KOPT-K1 (cell line): Measurements from ENCODE around the gene GOSR2.
A peak's percentile ranks its signal among the peaks of the same experiment; 100 is the strongest.
"Not testable (repeated sequence)": the region's sequence is repeated elsewhere in the genome, so short reads cannot be mapped to it uniquely, and the experiment has no call there.

Experiments used
- H3K27ac ChIP-seq: fragments of 200-600 bp; sonication (generic); 2 replicates; pipeline ENCODE4 v1.5.1; 2016; ENCODE audit warnings: antibody characterized with exemption, mild to moderate bottlenecking, low read depth, low read length; ENCODE audit not compliant: poor library complexity, severe bottlenecking
- H3K36me3 ChIP-seq: fragments of 200-600 bp; sonication (generic); 2 replicates; pipeline ENCODE4 v1.5.1; 2017; ENCODE audit warnings: antibody characterized with exemption, mild to moderate bottlenecking, low read length, moderate library complexity; ENCODE audit not compliant: insufficient read depth
- H3K9me3 ChIP-seq: fragments of 200-600 bp; sonication (generic); 2 replicates; pipeline ENCODE4 v1.5.1; 2017; ENCODE audit warnings: antibody characterized with exemption, low read length, mild to moderate bottlenecking; ENCODE audit not compliant: insufficient read depth, poor library complexity, severe bottlenecking

The GOSR2 gene

DNA sequence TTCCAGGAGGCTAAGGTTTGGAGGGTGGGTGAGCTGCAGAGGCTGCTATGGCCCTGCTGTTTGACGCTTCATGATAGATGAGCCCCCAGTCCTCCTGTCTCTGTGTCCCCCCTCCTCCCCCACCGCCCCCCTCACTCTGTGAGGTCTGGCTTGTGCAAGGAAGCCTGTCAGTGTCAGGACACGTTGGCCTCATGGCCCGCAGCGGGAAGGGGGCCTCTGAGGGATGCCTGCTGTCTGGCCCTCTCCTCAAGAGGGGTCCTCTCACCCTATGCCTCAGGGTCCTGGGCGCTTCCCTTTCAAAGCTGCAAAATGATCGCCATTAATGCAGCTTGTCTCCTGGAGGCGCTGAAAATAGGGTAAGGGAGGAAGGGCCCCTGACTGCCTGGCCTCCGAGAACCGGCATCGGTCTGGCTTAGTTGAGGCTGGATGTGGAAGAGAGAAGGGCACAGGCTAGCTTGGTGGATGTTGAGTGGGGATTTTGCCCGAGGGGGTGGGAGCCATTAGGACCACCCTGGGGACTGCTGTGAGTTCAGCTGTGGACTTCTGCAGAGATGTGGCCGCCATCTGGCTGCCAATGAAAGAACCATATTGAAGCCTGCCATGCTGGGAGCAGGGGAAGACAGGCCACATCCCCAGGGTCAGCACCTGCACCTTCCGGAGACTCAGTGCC lies 14.8 kb upstream of the GOSR2 start:
- Histone ChIP-seq H3K27ac (no peak overlapping the region), H3K36me3 (no peaks in the 10 kb centered on the region), H3K9me3 (no peaks in the 10 kb centered on the region)

DNA sequence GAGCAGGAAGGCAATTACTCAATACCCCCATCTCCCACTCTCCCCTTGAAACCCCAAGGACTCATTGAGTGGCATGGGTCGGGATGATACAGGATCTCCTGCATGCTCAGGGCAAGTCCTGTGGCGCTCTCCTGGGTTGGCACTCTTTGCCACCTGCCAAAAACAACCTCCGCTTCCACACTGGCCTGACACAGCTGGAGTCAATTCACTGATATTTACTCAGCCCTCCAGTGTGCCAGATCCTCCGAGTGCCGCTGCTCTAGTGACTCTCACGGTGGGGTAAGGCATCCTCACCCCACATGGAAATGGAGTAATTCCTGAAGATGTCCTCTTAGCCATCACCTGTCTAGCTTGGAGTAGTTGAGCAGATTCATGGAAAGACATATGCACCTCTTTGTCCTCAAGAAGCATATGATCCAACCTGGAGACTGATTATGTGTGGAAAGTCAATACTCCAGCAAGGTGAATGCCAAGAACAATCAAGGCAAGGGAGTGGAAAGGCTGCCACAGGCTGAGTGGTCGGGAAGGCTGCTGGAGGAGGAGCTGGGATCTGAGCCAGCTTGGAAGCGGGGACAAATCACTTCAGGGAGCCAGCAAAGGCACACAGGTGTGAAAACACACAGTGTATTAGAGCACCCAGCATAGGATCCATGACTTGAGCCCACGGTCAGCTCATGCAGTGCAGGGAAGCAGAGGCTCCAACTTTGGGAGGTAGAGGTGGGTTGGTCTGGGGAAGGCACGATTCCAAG lies 12.6 kb upstream of the GOSR2 start:
- Histone ChIP-seq H3K9me3 (no peaks in the 10 kb centered on the region), H3K27ac (no peak overlapping the region), H3K36me3 (no peaks in the 10 kb centered on the region)

DNA sequence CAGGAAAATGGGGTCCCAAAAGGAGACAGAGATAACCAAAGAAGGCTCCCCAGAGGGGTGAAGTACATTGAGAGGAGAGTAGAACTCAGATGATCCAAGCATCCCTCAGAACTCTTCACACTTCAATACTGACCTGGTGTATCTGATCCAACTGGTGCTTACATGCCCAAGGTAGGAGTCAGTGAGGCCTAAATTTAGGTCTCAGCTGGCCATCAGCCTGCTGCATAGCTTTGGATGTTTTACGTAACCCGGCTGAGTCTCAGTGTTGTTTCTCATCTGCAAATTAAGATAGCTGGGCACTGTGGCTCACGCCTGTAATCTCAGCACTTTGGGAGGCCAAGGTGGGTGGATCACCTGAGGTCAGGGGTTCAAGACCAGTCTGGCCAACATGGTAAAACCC lies 11.6 kb upstream of the GOSR2 start:
- H3K27ac ChIP-seq, result no peak overlapping the region
- H3K36me3 ChIP-seq, result no peaks in the 10 kb centered on the region
- H3K9me3 ChIP-seq, result no peaks in the 10 kb centered on the region

DNA sequence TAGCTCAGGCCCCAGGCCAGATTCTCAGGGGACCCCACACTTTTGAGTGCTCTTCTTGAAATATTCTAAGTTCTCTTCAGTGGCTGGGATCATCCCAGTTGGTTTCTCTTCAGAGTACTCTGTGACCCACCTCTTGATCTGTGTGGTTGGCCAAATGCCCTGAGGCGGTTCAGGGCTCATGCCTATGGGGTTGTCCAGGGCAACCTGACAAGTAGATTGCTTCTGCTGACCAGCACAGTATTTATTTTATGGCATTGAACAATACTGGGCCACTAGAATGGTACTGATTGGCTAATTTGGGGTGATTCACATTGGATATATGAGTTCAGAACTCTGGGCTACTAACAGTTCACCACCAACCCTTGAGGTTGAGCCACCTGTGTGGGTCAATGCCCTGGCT lies 7.4 kb upstream of the GOSR2 start:
- no peak overlapping the region for H3K27ac ChIP-seq
- H3K36me3 ChIP-seq, result no peaks in the 10 kb centered on the region
- H3K9me3 ChIP-seq, result no peaks in the 10 kb centered on the region

DNA sequence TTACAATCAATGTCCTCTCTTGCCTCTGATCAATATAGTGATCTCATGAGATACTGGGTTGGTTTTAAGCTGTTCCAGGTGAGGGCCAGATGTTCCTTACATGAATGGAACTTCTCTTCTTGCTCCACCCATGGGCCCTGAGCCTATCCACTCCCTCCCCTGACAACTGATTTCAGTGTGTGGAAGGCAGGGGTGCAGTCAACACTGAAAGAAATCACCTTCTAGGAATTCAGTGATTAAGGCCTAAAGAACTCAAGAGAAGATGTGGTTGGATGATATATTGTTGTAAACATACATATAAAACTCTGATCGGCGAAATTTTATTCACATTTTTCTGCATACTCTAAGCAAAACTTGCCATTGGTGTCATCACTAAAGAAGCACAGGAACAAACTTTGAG lies 6.7 kb upstream of the GOSR2 start:
- H3K36me3 ChIP-seq, result no peaks in the 10 kb centered on the region
- H3K9me3 ChIP-seq, result no peaks in the 10 kb centered on the region
- H3K27ac ChIP-seq, result no peak overlapping the region

DNA sequence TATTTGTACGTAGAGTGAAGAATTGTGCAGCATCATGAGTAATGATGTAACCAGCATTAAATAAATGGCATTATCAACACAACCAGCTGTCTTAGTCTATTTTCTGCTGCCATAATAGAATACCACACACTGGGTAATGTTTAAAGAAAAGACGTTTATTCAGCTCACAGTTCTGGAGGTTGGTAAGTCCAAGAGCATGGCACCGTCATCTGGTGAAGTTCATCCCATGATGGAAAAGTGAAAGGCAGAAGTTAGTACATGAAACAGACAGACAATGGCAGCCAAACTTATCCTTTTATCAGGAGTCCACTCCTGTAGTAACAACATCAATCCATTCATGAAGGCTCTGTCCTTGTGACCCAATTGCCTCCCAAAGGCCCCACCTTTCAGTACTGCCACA lies 6.3 kb upstream of the GOSR2 start:
- no peaks in the 10 kb centered on the region for H3K36me3 ChIP-seq
- H3K9me3 ChIP-seq, result no peaks in the 10 kb centered on the region
- no peak overlapping the region for H3K27ac ChIP-seq

DNA sequence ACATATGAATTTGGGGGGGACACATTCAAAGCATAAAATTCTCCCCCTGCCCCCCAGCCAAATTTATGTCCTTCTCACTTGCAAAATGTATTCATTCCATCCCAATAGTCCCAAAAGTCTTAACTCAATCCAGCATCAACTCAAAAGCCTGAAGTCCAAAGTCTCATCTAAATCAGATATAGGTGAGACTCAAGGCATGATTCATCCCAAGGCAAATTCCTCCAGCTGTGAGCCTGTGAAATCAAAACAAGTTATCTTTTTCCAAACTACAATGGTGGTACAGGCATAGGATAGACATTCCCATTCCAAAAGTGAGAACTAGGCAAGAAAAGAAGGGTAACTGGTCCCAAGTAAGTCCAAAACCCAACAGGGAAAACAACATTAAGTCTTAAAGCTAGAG lies 5.9 kb upstream of the GOSR2 start:
- Histone ChIP-seq H3K36me3 (no peaks in the 10 kb centered on the region), H3K27ac (no peak overlapping the region), H3K9me3 (no peaks in the 10 kb centered on the region)

DNA sequence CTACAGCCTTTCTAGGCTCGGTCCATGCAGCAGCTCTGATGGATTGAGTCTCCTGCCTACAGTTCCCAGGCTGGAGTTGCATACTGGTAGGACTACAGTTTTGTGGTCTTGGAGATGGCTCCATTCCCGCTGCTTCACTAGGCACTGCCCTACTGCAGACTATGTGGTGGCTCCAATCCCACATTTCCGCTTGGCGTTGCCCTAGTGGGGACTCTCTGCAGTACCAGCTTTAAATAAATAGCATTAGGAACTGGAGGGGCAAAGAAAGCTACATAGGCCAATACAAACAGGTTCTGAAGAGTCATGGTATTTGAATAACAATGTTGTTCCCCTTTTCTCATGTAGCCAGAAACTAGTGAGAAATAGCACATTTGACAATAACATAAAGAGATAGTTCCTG lies 5.4 kb upstream of the GOSR2 start:
- H3K9me3 ChIP-seq, result no peaks in the 10 kb centered on the region
- no peaks in the 10 kb centered on the region for H3K36me3 ChIP-seq
- H3K27ac ChIP-seq, result no peak overlapping the region

DNA sequence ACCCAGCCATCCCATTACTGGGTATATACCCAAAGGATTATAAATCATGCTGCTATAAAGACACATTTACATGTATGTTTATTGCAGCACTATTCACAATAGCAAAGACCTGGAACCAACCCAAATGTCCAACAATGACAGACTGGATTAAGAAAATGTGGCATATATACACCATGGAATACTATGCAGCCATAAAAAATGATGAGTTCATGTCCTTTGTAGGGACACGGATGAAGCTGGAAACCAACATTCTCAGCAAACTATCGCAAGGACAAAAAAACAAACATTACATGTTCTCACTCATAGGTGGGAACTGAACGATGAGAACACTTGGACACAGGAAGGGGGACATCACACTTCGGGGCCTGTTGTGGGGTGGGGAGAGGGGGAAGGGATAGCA lies 998 bp upstream of the GOSR2 start:
- not testable (repeated sequence) for H3K27ac ChIP-seq, H3K36me3 ChIP-seq, H3K9me3 ChIP-seq

DNA sequence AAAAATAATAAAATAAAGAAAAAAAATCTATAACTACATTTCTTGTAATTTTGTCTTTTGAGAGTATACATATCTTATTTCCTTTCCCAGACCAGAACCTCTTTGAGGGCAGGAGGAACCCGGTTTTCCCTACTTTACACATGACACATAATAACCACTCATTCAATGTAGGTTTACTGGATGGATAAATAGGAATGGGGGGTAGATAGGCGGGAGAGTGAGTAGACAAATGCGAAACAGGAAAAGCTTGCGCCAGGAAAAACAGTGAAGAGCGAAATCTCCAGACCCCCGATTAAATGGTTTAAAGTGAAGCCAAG lies 515 bp upstream of the GOSR2 start:
- Histone ChIP-seq H3K27ac (peak overlapping the region; percentile 88), H3K36me3 (no peaks in the 10 kb centered on the region; the same call in 1 of the 2 replicates), H3K9me3 (no peaks in the 10 kb centered on the region)

DNA sequence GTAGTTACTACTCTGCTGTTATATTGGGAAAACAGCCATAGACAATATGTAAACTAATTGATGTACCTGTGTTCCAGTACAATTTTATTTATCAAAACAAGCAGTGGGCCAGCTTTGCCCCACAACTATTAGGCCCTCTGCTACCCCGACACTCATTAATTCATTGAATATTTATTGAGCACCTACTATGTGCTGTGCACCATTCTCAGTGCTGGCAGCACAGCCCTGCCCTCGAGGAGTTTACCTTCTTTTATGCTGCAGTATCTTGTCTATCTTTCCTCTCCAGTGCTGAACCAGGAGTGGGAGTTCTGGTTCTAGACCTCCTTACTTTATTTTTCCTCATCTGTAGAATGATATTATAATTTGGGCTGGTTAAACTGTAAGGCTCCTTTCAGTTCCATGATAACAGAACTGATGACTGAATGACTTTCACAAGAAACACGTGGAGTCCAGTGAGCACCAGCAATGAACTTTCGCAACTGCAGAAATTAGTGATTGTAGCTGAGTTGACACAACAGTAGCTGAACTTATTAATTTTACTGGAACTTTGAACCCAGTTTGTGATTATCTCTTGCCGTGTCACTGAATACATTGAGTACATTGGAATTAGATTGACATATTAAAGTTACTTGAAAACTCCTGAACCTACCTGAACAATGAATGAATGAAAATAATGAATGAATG lies 2.4 kb downstream of the GOSR2 start:
- Histone ChIP-seq H3K36me3 (peaks cover 25% of the 10 kb centered on the region), H3K9me3 (no peaks in the 10 kb centered on the region), H3K27ac (no peak overlapping the region)

DNA sequence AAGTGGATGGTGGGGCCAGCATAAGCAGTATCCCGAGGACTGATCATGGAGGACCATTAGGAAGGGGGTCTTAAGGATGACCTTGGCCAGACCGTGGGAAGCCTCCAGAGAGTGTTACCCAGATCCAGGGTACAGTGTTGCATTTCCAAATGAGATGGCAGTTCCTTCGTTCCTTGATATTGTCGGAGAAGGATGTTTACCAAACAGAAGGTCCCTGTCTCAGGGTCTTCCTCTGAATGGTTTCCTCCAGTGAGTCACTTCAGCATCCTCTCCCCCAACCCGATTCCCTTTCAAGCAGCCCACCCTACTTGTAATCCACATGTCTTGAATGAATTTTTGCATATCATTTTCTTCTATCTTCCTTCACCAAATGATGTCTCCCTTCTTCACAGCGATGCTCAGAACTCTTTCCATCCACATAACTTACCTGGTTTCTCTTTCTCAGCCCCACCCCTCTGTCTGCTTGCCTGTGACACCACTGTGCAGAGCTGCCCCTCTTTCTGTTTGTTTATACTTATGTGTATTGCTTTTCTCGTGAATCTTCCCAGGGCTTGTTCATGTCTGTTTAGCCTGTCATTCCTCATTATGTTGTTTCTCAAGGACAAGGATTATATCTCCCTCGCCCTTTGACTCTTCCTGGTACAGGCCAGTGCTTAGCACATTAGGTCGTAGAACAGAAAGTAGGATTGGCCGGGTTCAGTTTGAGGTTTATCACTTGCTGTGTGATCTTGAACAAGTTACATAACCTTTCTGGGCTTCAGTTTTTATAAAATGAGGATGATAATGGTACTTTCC lies 5.7 kb downstream of the GOSR2 start:
- no peak overlapping the region for H3K27ac ChIP-seq
- peaks cover 58% of the 10 kb centered on the region for H3K36me3 ChIP-seq
- H3K9me3 ChIP-seq, result no peaks in the 10 kb centered on the region

DNA sequence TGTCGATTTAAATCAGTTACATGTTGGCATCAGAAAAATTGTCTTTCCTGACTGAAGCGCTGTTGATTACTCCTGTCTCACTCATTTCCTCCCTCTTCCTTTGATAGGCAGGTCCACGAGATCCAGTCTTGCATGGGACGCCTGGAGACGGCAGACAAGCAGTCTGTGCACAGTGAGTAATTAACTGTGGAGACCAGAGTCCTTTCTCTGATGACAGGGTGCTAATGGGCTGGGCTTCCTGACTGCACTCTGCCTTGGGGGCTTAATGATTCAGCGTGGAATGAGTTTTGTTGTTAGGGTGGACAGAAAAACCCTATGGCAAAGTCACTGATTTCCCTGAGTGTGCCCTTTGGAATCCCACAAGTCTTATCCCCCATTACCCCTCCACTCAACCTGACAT lies 6.5 kb downstream of the GOSR2 start:
- H3K36me3 ChIP-seq, result peaks cover 66% of the 10 kb centered on the region
- no peaks in the 10 kb centered on the region for H3K9me3 ChIP-seq
- H3K27ac ChIP-seq, result no peak overlapping the region

DNA sequence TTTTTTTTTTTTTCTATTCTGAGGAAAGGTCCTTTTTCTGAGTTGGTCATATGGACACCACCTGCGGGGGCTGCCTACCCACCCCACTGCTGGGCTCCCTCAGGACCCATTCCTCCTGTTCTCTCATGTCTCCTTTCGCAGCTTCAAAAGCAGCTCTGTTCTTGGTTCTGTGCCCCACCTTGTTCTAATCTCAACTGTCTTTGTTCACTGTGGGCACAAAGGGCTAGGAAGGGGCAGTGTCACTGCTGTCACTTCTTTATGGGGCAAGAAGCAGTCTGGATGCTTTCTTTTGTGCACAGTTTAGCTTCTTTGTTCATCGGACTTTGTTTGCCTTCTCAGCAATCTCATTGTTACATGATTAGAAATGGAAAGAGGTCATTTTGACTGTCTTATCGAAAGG lies 7.1 kb downstream of the GOSR2 start:
- Histone ChIP-seq H3K36me3 (peaks cover 72% of the 10 kb centered on the region), H3K27ac (no peak overlapping the region), H3K9me3 (no peaks in the 10 kb centered on the region)

DNA sequence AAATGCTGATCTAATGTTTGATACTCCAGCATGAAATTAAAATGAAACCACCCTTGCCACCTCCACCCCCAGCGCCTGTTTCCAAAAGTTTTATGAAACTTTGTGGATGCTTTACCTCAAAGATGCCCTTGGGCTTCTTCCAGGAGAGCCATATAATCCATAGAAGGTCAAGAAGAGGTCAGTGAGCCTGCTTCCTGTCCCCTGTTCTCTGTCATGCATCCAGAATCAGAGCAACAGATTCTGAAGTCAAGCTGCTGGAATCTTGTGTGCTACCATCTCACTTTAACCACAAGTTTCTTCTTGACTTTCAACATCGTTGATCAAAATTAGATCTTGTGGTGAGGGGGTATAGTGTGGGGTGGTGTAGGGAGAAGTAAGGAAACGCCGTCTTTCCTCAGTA lies 8.6 kb downstream of the GOSR2 start:
- no peak overlapping the region for H3K27ac ChIP-seq
- H3K36me3 ChIP-seq, result peaks cover 88% of the 10 kb centered on the region
- no peaks in the 10 kb centered on the region for H3K9me3 ChIP-seq
